ENCODE results near the gene DOCK9. TPM values are rescaled to one million over a fixed set of nuclear protein-coding genes. Genes with fewer than 3 reads are reported as not detected.

DOCK9 gene
- total and polyA plus RNA-seq, 9 of the 15 experiments (the other 6 are each of a cell fraction or from before 2014, with no cell fraction given), result 3.5 to 25.3 (median 16.7) TPM

- no peaks in the 10 kb centered on the region for H3K9me1 ChIP-seq (ENCODE audit: control insufficient read depth, insufficient read depth, low read length)
- H3K4me2 ChIP-seq (ENCODE audit: insufficient read depth, low read length), result no peak overlapping the region
- no peak overlapping the region for H3K27ac ChIP-seq (ENCODE audit: extremely low read depth, low read depth, low read length)
- POLR2A ChIA-PET, result no interaction called here
- DNase-seq (ENCODE audit: extremely low read depth in 1 of 4, low spot score in 3 of 4) (no peak), FAIRE-seq (no peak), ATAC-seq (no peak)
- H3K9ac ChIP-seq (ENCODE audit: insufficient read depth in 1 of 2, low read depth in 2 of 2, low read length in 2 of 2), result no peak overlapping the region
- in situ Hi-C loops (cut with MboI), result no loop called here
- H4K20me1 ChIP-seq (replicated peaks; ENCODE audit: control insufficient read depth, insufficient read depth, low read length), result no peaks in the 10 kb centered on the region
- no peak overlapping the region for H2AFZ ChIP-seq (ENCODE audit: low read depth, low read length)
- WGBS (ENCODE audit: insufficient coverage, low coverage, missing lambda C conversion rate), result 2% methylated on average over 6 of the region's 7 CpGs
- H3K79me2 ChIP-seq (ENCODE audit: control insufficient read depth, insufficient read depth, low read length), result no peaks in the 10 kb centered on the region
- intact Hi-C loops (cut with micrococcal nuclease), result no loop called here
- CTCF ChIA-PET (ENCODE audit: low intra/inter-chr PET ratio), result no interaction called here
- H3K36me3 ChIP-seq (ENCODE audit: control insufficient read depth, insufficient read depth, low read length), result no peaks in the 10 kb centered on the region
- peaks cover 29 to 62% of the 10 kb centered on the region in 2 experiments; a peak in 4 of 5 replicates for H3K27me3 ChIP-seq (ENCODE audit: control insufficient read depth in 2 of 2, insufficient read depth in 2 of 2, low read length in 2 of 2)
- no TSS peak for BruUV-seq (replicated peaks)
- H3K4me1 ChIP-seq (replicated peaks in 1 of 2; ENCODE audit: control insufficient read depth in 2 of 2, insufficient read depth in 2 of 2, low read length in 2 of 2), result peaks cover 0 to 5% of the 10 kb centered on the region in 2 experiments; a peak in 1 of 5 replicates
- no peak overlapping the region for H3K4me3 ChIP-seq
- no peaks in the 10 kb centered on the region for H3K9me3 ChIP-seq (replicated peaks; ENCODE audit: control insufficient read depth, insufficient read depth, low read depth, low read length)
- TF ChIP-seq ZNF592 (IDR thresholded peaks at IDR 0.05) (no peak), PYGO2 (tag; IDR thresholded peaks at IDR 0.05) (no peak), CREB5 (CRISPR knock-in tag; IDR thresholded peaks at IDR 0.05) (no peak), VEZF1 (CRISPR knock-in tag; IDR thresholded peaks at IDR 0.05) (no peak), RBM22 (IDR thresholded peaks at IDR 0.05; ENCODE audit: low read depth, low read length, poor library complexity, severe bottlenecking) (no peak), ZBTB17 (CRISPR knock-in tag; IDR thresholded peaks at IDR 0.05) (no peak), CHD2 (IDR thresholded peaks at IDR 0.05; ENCODE audit: low read depth, low read length) (no peak), SAP30 (IDR thresholded peaks at IDR 0.05; ENCODE audit: borderline replicate concordance, insufficient read depth, low read depth, low read length, poor library complexity, severe bottlenecking) (no peak), FOXP4 (CRISPR knock-in tag; IDR thresholded peaks at IDR 0.05; ENCODE audit: borderline replicate concordance) (no peak), ZNF75A (CRISPR knock-in tag; IDR thresholded peaks at IDR 0.05) (no peak), SP2 (IDR thresholded peaks at IDR 0.05; ENCODE audit: extremely low read depth, low read depth, low read length, poor library complexity, severe bottlenecking) (no peak)
These were observed 208.1 kb downstream of the DOCK9 start for GRCh38 chr13:98769736-98770135.

Measured in K562 (cell line).